Measurements from ENCODE around the gene PRIMA1.

DNA sequence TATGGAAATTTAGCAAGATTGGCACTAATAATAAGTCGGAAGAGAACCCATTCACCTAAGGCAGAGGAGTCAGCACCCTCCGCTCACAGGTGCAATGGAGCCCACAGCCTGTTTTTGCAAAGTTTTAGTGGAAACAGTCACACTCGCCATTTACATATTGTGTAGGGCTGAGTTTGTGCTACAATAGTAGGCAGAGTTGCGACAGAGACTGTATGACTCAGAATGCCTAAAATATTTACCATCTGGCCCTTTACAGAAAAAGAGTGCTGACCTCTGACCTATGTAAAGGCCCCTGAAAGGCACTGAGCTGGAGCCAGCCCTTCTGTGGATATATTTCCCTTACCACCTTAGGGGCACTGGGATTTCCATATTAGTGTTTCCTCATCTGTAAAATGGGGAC, 79.0 kb downstream of the PRIMA1 start:
- TF ChIP-seq POLR2A (IDR thresholded peaks at IDR 0.05) = no peak
- TF ChIP-seq, protein P1, sequence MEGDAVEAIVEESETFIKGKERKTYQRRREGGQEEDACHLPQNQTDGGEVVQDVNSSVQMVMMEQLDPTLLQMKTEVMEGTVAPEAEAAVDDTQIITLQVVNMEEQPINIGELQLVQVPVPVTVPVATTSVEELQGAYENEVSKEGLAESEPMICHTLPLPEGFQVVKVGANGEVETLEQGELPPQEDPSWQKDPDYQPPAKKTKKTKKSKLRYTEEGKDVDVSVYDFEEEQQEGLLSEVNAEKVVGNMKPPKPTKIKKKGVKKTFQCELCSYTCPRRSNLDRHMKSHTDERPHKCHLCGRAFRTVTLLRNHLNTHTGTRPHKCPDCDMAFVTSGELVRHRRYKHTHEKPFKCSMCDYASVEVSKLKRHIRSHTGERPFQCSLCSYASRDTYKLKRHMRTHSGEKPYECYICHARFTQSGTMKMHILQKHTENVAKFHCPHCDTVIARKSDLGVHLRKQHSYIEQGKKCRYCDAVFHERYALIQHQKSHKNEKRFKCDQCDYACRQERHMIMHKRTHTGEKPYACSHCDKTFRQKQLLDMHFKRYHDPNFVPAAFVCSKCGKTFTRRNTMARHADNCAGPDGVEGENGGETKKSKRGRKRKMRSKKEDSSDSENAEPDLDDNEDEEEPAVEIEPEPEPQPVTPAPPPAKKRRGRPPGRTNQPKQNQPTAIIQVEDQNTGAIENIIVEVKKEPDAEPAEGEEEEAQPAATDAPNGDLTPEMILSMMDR (IDR thresholded peaks at IDR 0.05) = no peak
